Lung (tissue), 12 donors: ENCODE results near the gene SV2B. TPM values are rescaled to one million over a fixed set of nuclear protein-coding genes. Genes with fewer than 3 reads are reported as not detected.

Experiments used
- ATAC-seq: fragments of 200-7000 bp; cut with Tn5 transposase; one replicate; pipeline ENCODE4 v1.9.1; 2020; ENCODE audit warnings: moderate number of reproducible peaks; ENCODE audit not compliant: insufficient read depth, low FRiP score
- DNase-seq, 3 donors: peaks; one replicate each; pipeline ENCODE4 v3.0.0-alpha.2; 2013 to 2017
- H3K27ac ChIP-seq, 2 donors: one replicate each; pipeline ENCODE4 v1.5.1; 2013; ENCODE audit warnings: mild to moderate bottlenecking in 2 of 2, moderate library complexity in 2 of 2, control low read depth in 1 of 2, inconsistent platforms in 1 of 2, low read depth in 1 of 2, low read length in 1 of 2
- H3K27me3 ChIP-seq, 3 donors: one replicate each; pipeline ENCODE4 v1.5.1; 2013; ENCODE audit warnings: low read length in 2 of 3; ENCODE audit not compliant: control insufficient read depth in 3 of 3, insufficient read depth in 3 of 3
- H3K36me3 ChIP-seq, 4 donors: one replicate each; pipeline ENCODE4 v1.5.1; 2013; ENCODE audit warnings: low read length in 4 of 4, mild to moderate bottlenecking in 1 of 4, moderate library complexity in 1 of 4; ENCODE audit not compliant: control insufficient read depth in 4 of 4, insufficient read depth in 4 of 4
- H3K4me1 ChIP-seq, 5 donors: one replicate each; pipeline ENCODE4 v1.5.1; 2013; ENCODE audit warnings: low read length in 5 of 5, mild to moderate bottlenecking in 2 of 5, moderate library complexity in 1 of 5; ENCODE audit not compliant: control insufficient read depth in 5 of 5, insufficient read depth in 5 of 5
- H3K4me3 ChIP-seq: one replicate; pipeline ENCODE4 v1.5.1; 2013; ENCODE audit warnings: mild to moderate bottlenecking, control low read depth, moderate library complexity
- H3K9ac ChIP-seq, 2 donors: one replicate each; pipeline ENCODE4 v1.5.1; 2013; ENCODE audit warnings: low read length in 2 of 2, control low read depth in 1 of 2; ENCODE audit not compliant: insufficient read depth in 1 of 2
- H3K9me3 ChIP-seq, 4 donors: one replicate each; pipeline ENCODE4 v1.5.1; 2013; ENCODE audit warnings: low read length in 3 of 4, mild to moderate bottlenecking in 1 of 4, moderate library complexity in 1 of 4; ENCODE audit not compliant: control insufficient read depth in 4 of 4, insufficient read depth in 3 of 4
- WGBS, 2 donors: extraction: QIAGEN DNeasy Blood & Tissue Kit; methylation state at CpG; one replicate each; pipeline ENCODE4 v1.1.7; 2013; 5-methylcytosine and 5-hydroxymethylcytosine counted together
- polyA plus RNA-seq, 2 donors: library from polyadenylated mRNA; stranded (reverse); fragments of 200-250 nt; gene quantifications; one replicate each; pipeline ENCODE4 v1.2.1, GENCODE V29; 2013
- total RNA-seq, 2 donors: library from RNA; depleted of rRNA in 1 of 2; stranded (reverse); fragments of >200 nt in 1 of 2; gene quantifications; one replicate each; pipeline ENCODE4 v1.2.1, GENCODE V29; 2014 to 2021
- TF ChIP-seq, protein P1 (sequence below): IDR thresholded peaks from 2 replicates; pipeline ENCODE4 v1.5.1; 2012; ENCODE audit warnings: mild to moderate bottlenecking; ENCODE audit errors: control extremely low read depth, extremely low read depth
- donor health status: control.
- donor health status: control.
- donor health status: Bipolar disorder and iron deficiency.
- donor health status: healthy.
- donor health status: DM: yes; HTN: yes; CAD: no.

SV2B gene
- total and polyA plus RNA-seq, 4 donors: 0.12 to 2.8 (median 0.90) TPM

DNA sequence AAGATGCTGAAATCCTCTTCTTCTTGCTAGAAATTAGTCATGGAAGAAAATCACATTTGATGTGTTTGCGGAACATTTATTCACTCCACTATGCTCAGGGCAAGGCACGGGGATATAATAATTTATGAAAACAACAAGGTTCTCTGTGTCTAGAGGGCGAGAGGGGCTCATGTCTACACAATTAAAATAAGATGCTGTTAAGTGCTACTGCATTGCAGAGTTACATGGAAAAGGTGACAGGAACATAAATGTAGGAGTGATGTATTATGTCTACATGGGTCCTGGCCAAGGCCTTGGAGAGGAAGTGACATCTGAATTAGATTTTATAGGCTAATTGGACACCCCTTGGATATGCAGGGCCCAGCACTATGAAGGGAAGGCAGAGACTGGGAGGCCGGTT, 96.1 kb downstream of the SV2B start:
- DNase-seq: no peak

GRCh38 chr15:91196768-91197167, 96.7 kb downstream of the SV2B start:
- DNase-seq (no peak), ATAC-seq (no peak)
- Histone ChIP-seq H3K27me3 (no peaks in the 10 kb centered on the region), H3K4me3 (no peak overlapping the region), H3K9ac (no peak overlapping the region), H3K4me1 (no peaks in the 10 kb centered on the region), H3K27ac (no peak overlapping the region), H3K36me3 (no peaks in the 10 kb centered on the region), H3K9me3 (peaks cover 0 to 2% (median 0%) of the 10 kb centered on the region in 4 donors)
- TF ChIP-seq, protein P1, sequence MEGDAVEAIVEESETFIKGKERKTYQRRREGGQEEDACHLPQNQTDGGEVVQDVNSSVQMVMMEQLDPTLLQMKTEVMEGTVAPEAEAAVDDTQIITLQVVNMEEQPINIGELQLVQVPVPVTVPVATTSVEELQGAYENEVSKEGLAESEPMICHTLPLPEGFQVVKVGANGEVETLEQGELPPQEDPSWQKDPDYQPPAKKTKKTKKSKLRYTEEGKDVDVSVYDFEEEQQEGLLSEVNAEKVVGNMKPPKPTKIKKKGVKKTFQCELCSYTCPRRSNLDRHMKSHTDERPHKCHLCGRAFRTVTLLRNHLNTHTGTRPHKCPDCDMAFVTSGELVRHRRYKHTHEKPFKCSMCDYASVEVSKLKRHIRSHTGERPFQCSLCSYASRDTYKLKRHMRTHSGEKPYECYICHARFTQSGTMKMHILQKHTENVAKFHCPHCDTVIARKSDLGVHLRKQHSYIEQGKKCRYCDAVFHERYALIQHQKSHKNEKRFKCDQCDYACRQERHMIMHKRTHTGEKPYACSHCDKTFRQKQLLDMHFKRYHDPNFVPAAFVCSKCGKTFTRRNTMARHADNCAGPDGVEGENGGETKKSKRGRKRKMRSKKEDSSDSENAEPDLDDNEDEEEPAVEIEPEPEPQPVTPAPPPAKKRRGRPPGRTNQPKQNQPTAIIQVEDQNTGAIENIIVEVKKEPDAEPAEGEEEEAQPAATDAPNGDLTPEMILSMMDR: no peak
- WGBS, 2 donors: 69 to 80% methylated on average over 5 of the region's 5 CpGs

More for the DNA sequence above, 96.1 kb downstream of the SV2B start:
- H3K4me3 ChIP-seq: no peak overlapping the region
- TF ChIP-seq, protein P1: no peak
- 92 to 95% methylated on average over 4 of the region's 4 CpGs for WGBS, 2 donors
- ATAC-seq: no peak
- H3K36me3 ChIP-seq: no peaks in the 10 kb centered on the region
- no peaks in the 10 kb centered on the region for H3K27me3 ChIP-seq
- H3K9me3 ChIP-seq: peaks cover 0 to 2% (median 0%) of the 10 kb centered on the region in 4 donors
- H3K4me1 ChIP-seq: peaks cover 0 to 3% (median 0%) of the 10 kb centered on the region in 5 donors
- no peak overlapping the region for H3K9ac ChIP-seq
- H3K27ac ChIP-seq: no peak overlapping the region

DNA sequence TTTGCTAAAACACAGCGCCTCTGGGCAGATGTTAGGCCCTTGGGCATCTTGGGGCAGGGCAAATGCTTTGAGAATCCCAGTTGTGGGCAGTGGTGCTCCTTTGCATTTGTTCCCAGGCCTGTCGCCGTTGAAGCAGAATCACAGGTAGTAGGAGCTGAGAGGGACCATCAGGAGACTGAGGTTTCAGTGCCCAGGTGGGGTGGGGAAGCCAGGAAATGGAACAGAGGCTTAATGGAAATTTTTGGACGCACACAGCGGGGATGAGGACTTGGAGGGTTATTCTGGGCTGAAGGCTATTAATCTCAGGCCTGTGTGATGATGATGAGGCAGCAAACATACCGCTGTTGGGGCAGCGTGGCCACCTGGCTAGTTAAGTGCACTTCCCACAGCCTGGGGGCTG, 99.5 kb downstream of the SV2B start:
- Histone ChIP-seq H3K36me3 (no peaks in the 10 kb centered on the region), H3K4me3 (no peak overlapping the region), H3K9me3 (no peaks in the 10 kb centered on the region), H3K27ac (no peak overlapping the region), H3K9ac (no peak overlapping the region), H3K4me1 (no peaks in the 10 kb centered on the region), H3K27me3 (no peaks in the 10 kb centered on the region)
- TF ChIP-seq, protein P1: no peak
- ATAC-seq (no peak), DNase-seq (no peak)
- 90 to 96% methylated on average over 7 of the region's 7 CpGs for WGBS, 2 donors

- whole genome bisulfite sequencing, 2 donors: 84 to 93% methylated on average over 5 of the region's 5 CpGs
- H3K9me3 ChIP-seq: no peaks in the 10 kb centered on the region
- H3K27ac ChIP-seq: no peak overlapping the region
- H3K9ac ChIP-seq: no peak overlapping the region
- TF ChIP-seq, protein P1: no peak
- H3K27me3 ChIP-seq: no peaks in the 10 kb centered on the region
- ATAC-seq: no peak
- H3K4me1 ChIP-seq: no peaks in the 10 kb centered on the region
- no peak overlapping the region for H3K4me3 ChIP-seq
- no peak for DNase-seq
- H3K36me3 ChIP-seq: no peaks in the 10 kb centered on the region
Measured at GRCh38 chr15:91200101-91200754, 100.2 kb downstream of the SV2B start.
